ENCODE results near the gene C11orf98.

C11orf98 gene

DNA sequence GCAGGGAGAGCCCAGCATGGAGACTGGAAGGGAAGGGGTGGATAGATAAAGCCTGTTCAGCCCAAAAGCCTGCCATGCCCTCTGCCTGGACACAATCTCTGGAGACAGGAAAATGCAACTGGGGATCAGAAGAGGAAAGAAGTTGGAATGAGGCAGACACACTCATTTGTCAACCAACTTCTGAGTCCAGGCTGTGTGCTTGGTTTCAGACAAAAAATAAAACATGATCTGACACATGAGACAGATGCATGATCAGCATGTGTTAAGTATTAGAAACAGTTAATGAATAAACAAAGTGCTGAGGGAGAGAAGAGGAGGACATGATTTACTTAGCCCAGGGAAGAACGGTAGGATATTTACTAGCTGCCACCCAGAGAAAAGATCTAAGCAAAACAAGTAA lies 23.5 kb upstream of the C11orf98 start:
- H3K27ac ChIP-seq (ENCODE audit: low read depth, low read length) = no peak overlapping the region
- TF ChIP-seq EZH2phosphoT487 (IDR thresholded peaks at IDR 0.05; ENCODE audit: borderline replicate concordance, low read length) (no peak), CTCF (IDR thresholded peaks at IDR 0.05; ENCODE audit: low read depth, low read length, poor library complexity, severe bottlenecking) (no peak)
- H3K27me3 ChIP-seq (ENCODE audit: control insufficient read depth, low read length) = no peaks in the 10 kb centered on the region
- no peak overlapping the region for H3K4me3 ChIP-seq (ENCODE audit: low read length)
- peaks cover 3% of the 10 kb centered on the region; the same call in 1 of the 2 replicates for H3F3A ChIP-seq (ENCODE audit: control insufficient read depth, insufficient read depth)
- H3K4me2 ChIP-seq (ENCODE audit: low read length) = no peak overlapping the region
- no peaks in the 10 kb centered on the region for H3K9me2 ChIP-seq (replicated peaks; ENCODE audit: control insufficient read depth, low read length)
- no peaks in the 10 kb centered on the region for H3K4me1 ChIP-seq (ENCODE audit: control insufficient read depth, low read length)
- peaks cover 20% of the 10 kb centered on the region for H3K36me3 ChIP-seq (ENCODE audit: control insufficient read depth, low read length)
- no peaks in the 10 kb centered on the region for H3K79me2 ChIP-seq (ENCODE audit: control insufficient read depth, low read length)
- H3K9me3 ChIP-seq (ENCODE audit: control insufficient read depth, insufficient read depth, low read length) = no peaks in the 10 kb centered on the region
- H4K20me1 ChIP-seq (ENCODE audit: control insufficient read depth, insufficient read depth, low read depth, low read length) = no peaks in the 10 kb centered on the region

GRCh38 chr11:62687508-62688396 lies 22.7 kb upstream of the C11orf98 start:
- TF ChIP-seq CTCF (IDR thresholded peaks at IDR 0.05; ENCODE audit: low read depth, low read length, poor library complexity, severe bottlenecking) (no peak), EZH2phosphoT487 (IDR thresholded peaks at IDR 0.05; ENCODE audit: borderline replicate concordance, low read length) (no peak)
- H3K4me3 ChIP-seq (ENCODE audit: low read length) = no peak overlapping the region
- no peaks in the 10 kb centered on the region for H3K79me2 ChIP-seq (ENCODE audit: control insufficient read depth, low read length)
- no peak overlapping the region for H3K27ac ChIP-seq (ENCODE audit: low read depth, low read length)
- H3F3A ChIP-seq (ENCODE audit: control insufficient read depth, insufficient read depth) = peaks cover 3% of the 10 kb centered on the region; the same call in 1 of the 2 replicates
- no peaks in the 10 kb centered on the region for H3K27me3 ChIP-seq (ENCODE audit: control insufficient read depth, low read length)
- H3K9me3 ChIP-seq (ENCODE audit: control insufficient read depth, insufficient read depth, low read length) = no peaks in the 10 kb centered on the region
- no peak overlapping the region for H3K4me2 ChIP-seq (ENCODE audit: low read length)
- H3K4me1 ChIP-seq (ENCODE audit: control insufficient read depth, low read length) = no peaks in the 10 kb centered on the region
- no peaks in the 10 kb centered on the region for H3K9me2 ChIP-seq (replicated peaks; ENCODE audit: control insufficient read depth, low read length)
- no peaks in the 10 kb centered on the region for H4K20me1 ChIP-seq (ENCODE audit: control insufficient read depth, insufficient read depth, low read depth, low read length)
- peaks cover 17% of the 10 kb centered on the region for H3K36me3 ChIP-seq (ENCODE audit: control insufficient read depth, low read length)

DNA sequence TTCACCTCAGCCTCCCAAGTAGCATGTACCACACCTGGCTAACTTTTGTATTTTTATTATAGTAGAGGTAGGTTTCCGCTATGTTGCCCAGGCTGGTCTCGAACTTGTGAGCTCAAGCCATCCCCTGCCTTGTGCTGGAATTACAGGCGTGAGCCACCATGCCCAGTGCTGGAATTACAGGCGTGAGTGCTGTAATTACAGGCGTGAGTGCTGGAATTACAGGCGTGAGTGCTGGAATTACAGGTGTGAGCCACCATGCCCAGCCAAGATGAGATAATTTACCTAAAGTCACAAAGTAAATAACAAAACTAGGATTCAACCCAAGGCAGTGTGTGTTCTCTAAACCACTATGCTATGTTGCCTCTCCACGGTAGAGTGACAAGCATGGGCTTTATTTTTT lies 17.5 kb upstream of the C11orf98 start:
- H3K4me3 ChIP-seq (ENCODE audit: low read length) = no peak overlapping the region
- no peak overlapping the region for H3K4me2 ChIP-seq (ENCODE audit: low read length)

More for the DNA sequence above, 17.5 kb upstream of the C11orf98 start:
- Histone ChIP-seq H4K20me1 (ENCODE audit: control insufficient read depth, insufficient read depth, low read depth, low read length) (no peaks in the 10 kb centered on the region), H3K36me3 (ENCODE audit: control insufficient read depth, low read length) (peaks cover 8% of the 10 kb centered on the region), H3K79me2 (ENCODE audit: control insufficient read depth, low read length) (peaks cover 20% of the 10 kb centered on the region), H3F3A (ENCODE audit: control insufficient read depth, insufficient read depth) (peaks cover 4% of the 10 kb centered on the region; the same call in 1 of the 2 replicates), H3K27ac (ENCODE audit: low read depth, low read length) (no peak overlapping the region), H3K9me2 (replicated peaks; ENCODE audit: control insufficient read depth, low read length) (no peaks in the 10 kb centered on the region), H3K4me1 (ENCODE audit: control insufficient read depth, low read length) (peaks cover 28% of the 10 kb centered on the region), H3K27me3 (ENCODE audit: control insufficient read depth, low read length) (no peaks in the 10 kb centered on the region), H3K9me3 (ENCODE audit: control insufficient read depth, insufficient read depth, low read length) (no peaks in the 10 kb centered on the region)
- no peak for TF ChIP-seq EZH2phosphoT487 (IDR thresholded peaks at IDR 0.05; ENCODE audit: borderline replicate concordance, low read length)
- no peak for TF ChIP-seq CTCF (IDR thresholded peaks at IDR 0.05; ENCODE audit: low read depth, low read length, poor library complexity, severe bottlenecking)
